Medulla oblongata (tissue), 1 donor: ENCODE measurements around the gene BAG2.

Experiments
- DNase-seq: peaks from one replicate; pipeline ENCODE4 v3.0.0-alpha.2; 2015; ENCODE audit errors: extremely low spot score

The BAG2 gene

DNA sequence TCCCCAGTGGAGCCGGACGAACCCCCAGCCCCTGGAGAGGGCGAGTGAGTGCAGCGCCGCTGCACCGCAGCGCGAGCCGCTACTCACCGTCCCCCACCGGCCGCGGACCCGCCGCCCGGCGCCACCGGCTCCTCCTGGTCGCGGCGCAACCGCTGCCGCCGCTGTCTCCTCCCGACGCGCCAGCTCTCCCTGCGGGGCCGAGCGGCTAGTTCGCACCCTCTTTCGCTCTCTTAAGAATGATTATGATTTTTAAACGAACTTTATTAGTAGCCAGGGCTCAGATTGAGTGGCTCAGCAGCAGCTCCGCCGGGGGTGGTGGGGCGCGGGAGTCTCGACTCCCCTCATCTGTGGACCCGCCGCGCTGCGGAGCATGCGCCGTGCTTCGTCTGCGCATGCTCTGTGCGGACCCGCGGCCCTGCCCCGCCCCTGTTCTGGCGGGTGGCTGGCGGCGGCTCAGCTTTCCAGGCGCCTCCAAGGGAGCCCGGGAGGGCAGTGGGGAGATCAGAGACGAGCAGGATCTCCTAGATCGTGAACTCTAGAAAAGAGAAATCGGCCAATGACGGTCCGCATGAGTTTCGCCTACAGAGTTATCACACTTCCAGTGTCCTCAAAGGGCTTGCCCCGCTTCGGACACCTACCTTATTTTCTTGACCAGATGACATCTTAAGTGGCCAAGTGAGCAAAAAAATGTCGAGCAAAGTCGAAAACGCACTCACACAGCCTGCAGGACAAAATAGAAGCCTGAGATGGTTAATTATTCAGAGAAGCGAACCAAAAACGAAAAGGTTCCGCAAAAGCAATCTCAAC, 50.0 kb downstream of the BAG2 start, which contains the start of gene RAB23:
Gene RAB23, minus strand, starts transcription at position 372 of the 807 bp plus-strand sequence. CDS start 11,927 bp downstream, outside the sequence.
- DNase-seq, result peak; percentile 92

DNA sequence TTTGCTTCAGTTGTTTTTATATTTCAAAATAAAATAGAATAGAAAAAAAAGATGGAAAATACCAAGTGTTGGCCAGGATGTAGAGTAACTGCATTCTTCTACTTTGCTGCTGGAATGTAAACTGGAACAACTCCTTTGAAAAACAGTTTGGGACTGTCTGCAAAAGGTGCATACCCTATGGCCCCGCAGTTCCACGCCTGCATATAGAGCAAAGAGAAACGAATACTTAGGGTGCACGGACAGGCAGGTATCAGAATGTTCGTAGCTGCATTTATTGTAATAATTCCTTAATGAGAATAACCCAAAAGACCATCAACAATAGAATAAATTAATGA, 50.6 kb downstream of the BAG2 start:
- no peak for DNase-seq

DNA sequence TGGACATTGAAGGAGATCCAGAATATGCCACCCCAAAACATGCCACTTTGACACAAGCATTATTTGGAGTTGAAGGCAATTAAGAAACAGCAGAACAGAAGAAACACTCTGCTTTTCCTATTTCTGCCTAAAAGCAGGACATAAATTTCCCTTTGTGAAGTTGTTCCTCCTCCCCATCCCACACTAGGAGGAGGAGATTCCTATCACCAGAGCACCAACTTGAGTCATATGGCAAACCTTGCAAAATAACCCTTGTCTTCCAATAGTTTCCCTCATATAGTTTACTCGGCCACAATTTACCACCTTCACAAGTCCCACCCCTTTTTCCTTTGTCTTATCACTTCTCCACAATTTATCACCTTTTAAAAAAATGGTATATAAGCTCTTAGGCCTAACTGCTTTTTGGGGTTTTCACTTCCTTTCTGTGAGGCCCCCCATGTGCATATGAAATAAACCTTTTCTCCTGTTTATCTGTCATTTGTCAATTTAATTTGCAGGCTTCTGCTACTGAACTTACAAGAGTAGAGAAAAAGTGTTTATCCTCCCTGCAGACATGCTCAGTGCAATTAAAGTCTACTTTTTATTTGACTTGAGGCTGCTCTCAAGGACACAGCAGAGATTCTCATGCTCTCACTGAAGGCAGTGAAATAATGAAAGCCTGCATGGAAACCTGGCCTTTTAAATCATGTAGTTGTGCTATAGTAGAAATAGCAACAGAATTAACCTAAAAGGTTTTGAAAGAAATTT, 52.8 kb downstream of the BAG2 start:
- no peak for DNase-seq

DNA sequence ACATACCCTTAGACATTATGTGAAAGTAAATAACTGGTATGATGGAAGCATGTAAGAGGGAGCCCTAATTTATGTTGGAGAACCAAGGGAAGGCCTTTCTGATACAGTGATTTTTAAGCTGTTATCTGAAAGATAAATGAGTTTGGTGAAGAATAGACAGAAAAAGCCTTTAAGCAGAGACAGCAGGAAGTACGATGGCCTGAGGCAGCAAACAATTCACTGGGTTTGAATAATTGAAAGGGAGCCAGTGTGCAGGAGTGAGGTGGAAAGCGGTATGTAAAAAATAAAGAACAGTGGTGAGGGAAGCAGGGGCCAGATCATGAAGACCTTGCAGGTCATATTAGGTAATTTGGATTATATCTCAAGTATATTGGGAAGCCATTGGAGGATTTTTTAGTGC, 54.1 kb downstream of the BAG2 start:
- no peak for DNase-seq
